ENCODE results near the gene POLR2L. TPM values are rescaled to one million over a fixed set of nuclear protein-coding genes. Genes with fewer than 3 reads are reported as not detected.

Gene POLR2L
- total and polyA plus RNA-seq, 9 donors: 4.9 to 89.3 (median 62.7) TPM

- Histone ChIP-seq H3K4me1 (ENCODE audit: insufficient read depth) (peaks cover 13% of the 10 kb centered on the region), H3K9me3 (no peaks in the 10 kb centered on the region), H3K4me3 (peak overlapping the region; percentile 71), H3K27me3 (no peaks in the 10 kb centered on the region), H3K36me3 (no peaks in the 10 kb centered on the region), H3K27ac (peak overlapping the region; percentile 53 to 73)
- intact Hi-C loops (cut with DNase I): no loop called here
- DNase-seq: peak in 3 of 5 donors; percentile 56 to 62 (median 58)
- TF ChIP-seq CTCF (IDR thresholded peaks at IDR 0.05) (no peak), POLR2A (IDR thresholded peaks at IDR 0.05) (no peak), EP300 (IDR thresholded peaks at IDR 0.05) (no peak)
- 36 to 42% (median 40%) methylated on average over 36 to 38 of the region's 38 CpGs for WGBS, 3 donors
These were observed 47.3 kb downstream of the POLR2L start for GRCh38 chr11:794766-795633.

- DNase-seq: no peak
- peaks cover 13% of the 10 kb centered on the region for H3K4me1 ChIP-seq (ENCODE audit: insufficient read depth)
- intact Hi-C loops (cut with DNase I): no loop called here
- no peaks in the 10 kb centered on the region for H3K36me3 ChIP-seq
- 76 to 87% (median 76%) methylated on average over 28 to 31 of the region's 31 CpGs for WGBS, 3 donors
- H3K27me3 ChIP-seq: no peaks in the 10 kb centered on the region
- TF ChIP-seq POLR2A (IDR thresholded peaks at IDR 0.05) (no peak), EP300 (IDR thresholded peaks at IDR 0.05) (no peak), CTCF (IDR thresholded peaks at IDR 0.05) (no peak)
- no peak overlapping the region for H3K27ac ChIP-seq
- no peak overlapping the region for H3K4me3 ChIP-seq
- H3K9me3 ChIP-seq: no peaks in the 10 kb centered on the region
These were observed 48.1 kb downstream of the POLR2L start for GRCh38 chr11:794013-794765.

GRCh38 chr11:793556-793955, 48.8 kb downstream of the POLR2L start:
- no peak overlapping the region for H3K27ac ChIP-seq
- H3K36me3 ChIP-seq: no peaks in the 10 kb centered on the region
- no peak overlapping the region for H3K4me3 ChIP-seq
- WGBS, 3 donors: 80 to 87% (median 84%) methylated on average over 7 of the region's 7 CpGs
- TF ChIP-seq CTCF (IDR thresholded peaks at IDR 0.05): no peak
- no peak for TF ChIP-seq POLR2A (IDR thresholded peaks at IDR 0.05)
- TF ChIP-seq EP300 (IDR thresholded peaks at IDR 0.05): no peak
- H3K9me3 ChIP-seq: no peaks in the 10 kb centered on the region
- no peaks in the 10 kb centered on the region for H3K27me3 ChIP-seq
- no peak for DNase-seq
- peaks cover 13% of the 10 kb centered on the region for H3K4me1 ChIP-seq (ENCODE audit: insufficient read depth)
- intact Hi-C loops (cut with DNase I): no loop called here

GRCh38 chr11:792873-793272, 49.5 kb downstream of the POLR2L start:
- intact Hi-C loops (cut with DNase I): no loop called here
- WGBS, 3 donors: 88 to 93% (median 93%) methylated on average over 13 of the region's 13 CpGs
- peaks cover 13% of the 10 kb centered on the region for H3K4me1 ChIP-seq (ENCODE audit: insufficient read depth)

More at GRCh38 chr11:792873-793272, 49.5 kb downstream of the POLR2L start:
- no peaks in the 10 kb centered on the region for H3K27me3 ChIP-seq
- DNase-seq: no peak
- no peak overlapping the region for H3K27ac ChIP-seq
- no peaks in the 10 kb centered on the region for H3K36me3 ChIP-seq
- no peak overlapping the region for H3K4me3 ChIP-seq
- TF ChIP-seq CTCF (IDR thresholded peaks at IDR 0.05) (no peak), POLR2A (IDR thresholded peaks at IDR 0.05) (no peak), EP300 (IDR thresholded peaks at IDR 0.05) (no peak)
- H3K9me3 ChIP-seq: no peaks in the 10 kb centered on the region

All from ovary (tissue), 9 donors.